Ovary (tissue), 3 donors: ENCODE results near the gene TRAF3IP1.

Experiments
- EP300 ChIP-seq: sonication (generic); formaldehyde crosslinking; IDR thresholded peaks from one replicate; pipeline ENCODE4 v1.6.1; 2017; ENCODE audit warnings: antibody characterized with exemption
- TF ChIP-seq, protein P1 (sequence below), 3 donors: fragments of 450-650 bp in 2 of 3; fragments of 200-600 bp in 1 of 3; IDR thresholded peaks; one replicate each; pipeline versions ENCODE4 v1.5.1 to v1.8.0; 2016 to 2022; ENCODE audit warnings: antibody characterized with exemption in 3 of 3, mild to moderate bottlenecking in 1 of 3
- donor health status: DM: no; HTN: no; CAD: no.

DNA sequence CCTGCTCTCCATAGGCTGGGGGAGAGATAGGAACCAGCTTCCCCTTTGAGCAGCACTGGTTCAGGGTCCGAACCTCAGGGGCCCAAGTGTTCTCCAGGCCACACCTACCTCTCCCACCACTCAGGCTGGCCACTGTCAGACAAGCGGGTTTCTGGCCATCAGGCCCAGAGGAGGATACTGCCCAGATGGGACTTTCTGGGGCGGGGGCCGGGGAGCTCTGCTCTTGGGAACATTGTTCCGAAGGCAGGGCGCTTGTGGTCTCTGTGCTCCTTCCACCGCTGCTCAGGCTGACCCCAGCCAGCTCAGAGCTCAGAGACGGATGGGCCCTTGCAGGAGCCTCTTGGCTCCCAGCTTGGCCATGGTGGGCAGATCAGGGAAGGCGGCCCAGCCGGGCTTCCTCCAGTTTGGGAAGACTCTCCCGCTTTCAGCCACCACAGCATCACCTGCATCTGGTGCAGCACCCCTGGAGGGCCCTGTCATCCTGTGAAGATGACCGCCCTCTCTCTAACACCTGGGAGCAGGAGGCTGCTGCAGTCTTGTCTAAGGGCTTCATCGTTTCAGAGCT lies 5.2 kb upstream of the TRAF3IP1 start:
- TF ChIP-seq, protein P1, sequence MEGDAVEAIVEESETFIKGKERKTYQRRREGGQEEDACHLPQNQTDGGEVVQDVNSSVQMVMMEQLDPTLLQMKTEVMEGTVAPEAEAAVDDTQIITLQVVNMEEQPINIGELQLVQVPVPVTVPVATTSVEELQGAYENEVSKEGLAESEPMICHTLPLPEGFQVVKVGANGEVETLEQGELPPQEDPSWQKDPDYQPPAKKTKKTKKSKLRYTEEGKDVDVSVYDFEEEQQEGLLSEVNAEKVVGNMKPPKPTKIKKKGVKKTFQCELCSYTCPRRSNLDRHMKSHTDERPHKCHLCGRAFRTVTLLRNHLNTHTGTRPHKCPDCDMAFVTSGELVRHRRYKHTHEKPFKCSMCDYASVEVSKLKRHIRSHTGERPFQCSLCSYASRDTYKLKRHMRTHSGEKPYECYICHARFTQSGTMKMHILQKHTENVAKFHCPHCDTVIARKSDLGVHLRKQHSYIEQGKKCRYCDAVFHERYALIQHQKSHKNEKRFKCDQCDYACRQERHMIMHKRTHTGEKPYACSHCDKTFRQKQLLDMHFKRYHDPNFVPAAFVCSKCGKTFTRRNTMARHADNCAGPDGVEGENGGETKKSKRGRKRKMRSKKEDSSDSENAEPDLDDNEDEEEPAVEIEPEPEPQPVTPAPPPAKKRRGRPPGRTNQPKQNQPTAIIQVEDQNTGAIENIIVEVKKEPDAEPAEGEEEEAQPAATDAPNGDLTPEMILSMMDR (IDR thresholded peaks at IDR 0.05), result no peak
- no peak for TF ChIP-seq EP300
